ENCODE results near the gene IL37. TPM values are rescaled to one million over a fixed set of nuclear protein-coding genes. Genes with fewer than 3 reads are reported as not detected.

The IL37 gene
- total RNA-seq, 4 donors from 2014 or later: 1.1 to 2.6 TPM; not detected in 2

- in situ Hi-C loops (cut with MboI; ENCODE audit: low pct_ligation_motif_present in 1 of 4, low pct_unique_long_range_greater_than_20kb in 1 of 4, low sequenced_read_pairs in 3 of 4): loop anchor here in 1 of 4 donors (25.0 kb wide), 1 partner anchor 115 kb away; the partner anchor contains the start of gene CKAP2L
- Histone ChIP-seq H3K27me3 (no peaks in the 10 kb centered on the region), H3K9me3 (no peaks in the 10 kb centered on the region), H3K36me3 (no peaks in the 10 kb centered on the region), H3K27ac (no peak overlapping the region), H3K4me3 (no peak overlapping the region), H3K4me1 (no peaks in the 10 kb centered on the region)
- no peak for TF ChIP-seq POLR2AphosphoS5 (IDR thresholded peaks at IDR 0.05)
- TF ChIP-seq, protein P1, sequence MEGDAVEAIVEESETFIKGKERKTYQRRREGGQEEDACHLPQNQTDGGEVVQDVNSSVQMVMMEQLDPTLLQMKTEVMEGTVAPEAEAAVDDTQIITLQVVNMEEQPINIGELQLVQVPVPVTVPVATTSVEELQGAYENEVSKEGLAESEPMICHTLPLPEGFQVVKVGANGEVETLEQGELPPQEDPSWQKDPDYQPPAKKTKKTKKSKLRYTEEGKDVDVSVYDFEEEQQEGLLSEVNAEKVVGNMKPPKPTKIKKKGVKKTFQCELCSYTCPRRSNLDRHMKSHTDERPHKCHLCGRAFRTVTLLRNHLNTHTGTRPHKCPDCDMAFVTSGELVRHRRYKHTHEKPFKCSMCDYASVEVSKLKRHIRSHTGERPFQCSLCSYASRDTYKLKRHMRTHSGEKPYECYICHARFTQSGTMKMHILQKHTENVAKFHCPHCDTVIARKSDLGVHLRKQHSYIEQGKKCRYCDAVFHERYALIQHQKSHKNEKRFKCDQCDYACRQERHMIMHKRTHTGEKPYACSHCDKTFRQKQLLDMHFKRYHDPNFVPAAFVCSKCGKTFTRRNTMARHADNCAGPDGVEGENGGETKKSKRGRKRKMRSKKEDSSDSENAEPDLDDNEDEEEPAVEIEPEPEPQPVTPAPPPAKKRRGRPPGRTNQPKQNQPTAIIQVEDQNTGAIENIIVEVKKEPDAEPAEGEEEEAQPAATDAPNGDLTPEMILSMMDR (IDR thresholded peaks at IDR 0.05): no peak
- no peak for TF ChIP-seq EP300 (IDR thresholded peaks at IDR 0.05; ENCODE audit: low read depth)
- no peak for TF ChIP-seq POLR2A (IDR thresholded peaks at IDR 0.05)
- intact Hi-C loops (cut with DNase I; ENCODE audit: low total_unique reads): no loop called here
- no peak for DNase-seq
- 94 to 100% methylated on average over 1 to 6 of the region's 6 CpGs for WGBS, 2 donors (ENCODE audit: low coverage in 1 of 2)
Measured at GRCh38 chr2:112877423-112877822, 33.5 kb upstream of the IL37 start.

GRCh38 chr2:112879491-112880041, 31.4 kb upstream of the IL37 start:
- Histone ChIP-seq H3K4me3 (no peak overlapping the region), H3K36me3 (no peaks in the 10 kb centered on the region), H3K4me1 (no peaks in the 10 kb centered on the region), H3K9me3 (no peaks in the 10 kb centered on the region), H3K27me3 (no peaks in the 10 kb centered on the region), H3K27ac (no peak overlapping the region)
- intact Hi-C loops (cut with DNase I; ENCODE audit: low total_unique reads): no loop called here
- no peak for TF ChIP-seq POLR2AphosphoS5 (IDR thresholded peaks at IDR 0.05)
- TF ChIP-seq POLR2A (IDR thresholded peaks at IDR 0.05): no peak
- in situ Hi-C loops (cut with MboI; ENCODE audit: low pct_ligation_motif_present in 1 of 4, low pct_unique_long_range_greater_than_20kb in 1 of 4, low sequenced_read_pairs in 3 of 4): loop anchor here in 1 of 4 donors (25.0 kb wide), 1 partner anchor 117 kb away; the partner anchor contains the start of gene CKAP2L
- DNase-seq: no peak
- whole genome bisulfite sequencing, 2 donors (ENCODE audit: low coverage in 1 of 2): 86% methylated on average over 6 of the region's 6 CpGs; no CpG with 5 or more reads in 1 of the 2 donors

- 82% methylated on average over 5 of the region's 5 CpGs; no CpG with 5 or more reads in 1 of the 2 donors for WGBS, 2 donors (ENCODE audit: low coverage in 1 of 2)
- no peak for DNase-seq
- TF ChIP-seq POLR2A (IDR thresholded peaks at IDR 0.05) (no peak), POLR2AphosphoS5 (IDR thresholded peaks at IDR 0.05) (no peak), EP300 (IDR thresholded peaks at IDR 0.05; ENCODE audit: low read depth) (no peak)
- TF ChIP-seq, protein P1 (IDR thresholded peaks at IDR 0.05): no peak
- Histone ChIP-seq H3K9me3 (no peaks in the 10 kb centered on the region), H3K4me3 (no peak overlapping the region), H3K27me3 (no peaks in the 10 kb centered on the region), H3K4me1 (no peaks in the 10 kb centered on the region), H3K27ac (no peak overlapping the region), H3K36me3 (no peaks in the 10 kb centered on the region)
- in situ Hi-C loops (cut with MboI; ENCODE audit: low pct_ligation_motif_present in 1 of 4, low pct_unique_long_range_greater_than_20kb in 1 of 4, low sequenced_read_pairs in 3 of 4) (loop anchor here in 1 of 4 donors (25.0 kb wide), 1 partner anchor 118 kb away; the partner anchor contains the start of gene CKAP2L), intact Hi-C loops (cut with DNase I; ENCODE audit: low total_unique reads) (no loop called here)
Measured at GRCh38 chr2:112880091-112880531, 30.9 kb upstream of the IL37 start.

DNA sequence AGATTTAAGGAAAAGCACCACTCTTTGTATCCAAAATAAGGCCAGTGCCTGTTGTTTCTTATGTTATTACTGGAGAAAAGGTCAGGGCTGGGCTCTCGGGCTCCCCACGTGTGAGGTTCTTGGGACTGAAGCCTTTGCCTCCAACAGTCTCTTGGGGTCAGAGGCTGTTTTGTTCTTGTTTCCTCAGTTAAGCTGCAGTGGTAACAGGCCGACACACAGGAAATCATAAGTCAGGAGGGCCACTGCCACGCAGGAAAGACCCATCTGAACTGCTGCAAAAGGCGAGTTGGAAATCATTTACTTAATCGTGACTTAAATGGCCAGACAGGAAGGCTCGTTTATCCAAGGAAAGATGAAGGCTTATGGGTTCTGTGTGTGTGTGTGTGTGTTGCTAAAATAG, 30.3 kb upstream of the IL37 start:
- in situ Hi-C loops (cut with MboI; ENCODE audit: low pct_ligation_motif_present in 1 of 4, low pct_unique_long_range_greater_than_20kb in 1 of 4, low sequenced_read_pairs in 3 of 4) (loop anchor here in 1 of 4 donors (25.0 kb wide), 1 partner anchor 118 kb away; the partner anchor contains the start of gene CKAP2L), intact Hi-C loops (cut with DNase I; ENCODE audit: low total_unique reads) (no loop called here)
- WGBS, 2 donors (ENCODE audit: low coverage in 1 of 2): 66 to 69% methylated on average over 6 to 7 of the region's 7 CpGs
- no peaks in the 10 kb centered on the region for H3K4me1 ChIP-seq
- no peak overlapping the region for H3K4me3 ChIP-seq
- no peaks in the 10 kb centered on the region for H3K27me3 ChIP-seq
- no peak for TF ChIP-seq POLR2AphosphoS5 (IDR thresholded peaks at IDR 0.05)
- no peak for DNase-seq
- no peaks in the 10 kb centered on the region for H3K9me3 ChIP-seq
- no peaks in the 10 kb centered on the region for H3K36me3 ChIP-seq
- no peak overlapping the region for H3K27ac ChIP-seq

DNA sequence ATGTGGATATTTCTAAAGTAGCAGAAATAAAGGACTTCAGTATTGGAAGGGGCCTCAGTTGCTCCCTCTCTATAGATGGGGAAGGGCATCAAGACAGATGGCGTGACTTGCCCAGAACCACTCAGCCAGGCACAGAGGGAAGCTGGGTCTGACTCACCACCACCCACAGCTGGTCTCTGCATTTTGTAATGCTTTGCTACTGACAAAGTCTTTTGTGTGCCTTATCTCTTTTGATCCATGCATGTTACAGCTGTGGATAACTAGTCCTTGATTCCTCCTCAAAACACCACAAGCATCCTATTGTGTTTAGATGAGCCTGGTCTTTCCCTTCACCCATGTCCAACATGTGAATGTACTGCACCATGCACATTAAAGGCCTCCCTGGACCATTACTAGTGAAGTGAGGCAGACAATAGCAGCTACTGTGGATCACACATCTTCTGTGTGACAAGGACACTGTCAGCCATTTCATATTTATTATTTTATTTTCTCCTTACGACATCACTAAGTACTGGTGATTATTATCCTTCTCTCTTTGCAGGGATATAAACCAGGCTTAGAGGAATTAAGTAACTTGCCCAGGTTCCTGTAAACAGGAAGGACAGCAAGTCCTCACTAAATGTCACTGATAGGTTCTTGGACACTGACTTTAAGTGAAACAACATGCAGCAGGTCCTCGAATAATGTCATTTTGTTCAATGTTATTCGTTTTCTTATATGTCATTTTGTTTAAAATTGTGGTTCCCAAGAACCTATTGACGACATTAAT, 29.6 kb upstream of the IL37 start:
- H3K27me3 ChIP-seq: no peaks in the 10 kb centered on the region
- no peak for DNase-seq
- TF ChIP-seq EP300 (IDR thresholded peaks at IDR 0.05; ENCODE audit: low read depth): no peak
- no peak for TF ChIP-seq POLR2AphosphoS5 (IDR thresholded peaks at IDR 0.05)
- TF ChIP-seq, protein P1 (IDR thresholded peaks at IDR 0.05): no peak
- no peak for TF ChIP-seq POLR2A (IDR thresholded peaks at IDR 0.05)
- H3K9me3 ChIP-seq: no peaks in the 10 kb centered on the region
- H3K27ac ChIP-seq: no peak overlapping the region
- H3K4me3 ChIP-seq: no peak overlapping the region
- in situ Hi-C loops (cut with MboI; ENCODE audit: low pct_ligation_motif_present in 1 of 4, low pct_unique_long_range_greater_than_20kb in 1 of 4, low sequenced_read_pairs in 3 of 4): loop anchor here in 1 of 4 donors (25.0 kb wide), 1 partner anchor 119 kb away; the partner anchor contains the start of gene CKAP2L
- H3K4me1 ChIP-seq: no peaks in the 10 kb centered on the region
- no peaks in the 10 kb centered on the region for H3K36me3 ChIP-seq
- 56 to 72% methylated on average over 4 to 5 of the region's 5 CpGs for WGBS, 2 donors (ENCODE audit: low coverage in 1 of 2)
- intact Hi-C loops (cut with DNase I; ENCODE audit: low total_unique reads): no loop called here
